ENCODE data around the gene NYNRIN. TPM values are rescaled to one million over a fixed set of nuclear protein-coding genes. Genes with fewer than 3 reads are reported as not detected.

The NYNRIN gene
- total RNA-seq, 1 donor from 2014 or later = 7.3 TPM

DNA sequence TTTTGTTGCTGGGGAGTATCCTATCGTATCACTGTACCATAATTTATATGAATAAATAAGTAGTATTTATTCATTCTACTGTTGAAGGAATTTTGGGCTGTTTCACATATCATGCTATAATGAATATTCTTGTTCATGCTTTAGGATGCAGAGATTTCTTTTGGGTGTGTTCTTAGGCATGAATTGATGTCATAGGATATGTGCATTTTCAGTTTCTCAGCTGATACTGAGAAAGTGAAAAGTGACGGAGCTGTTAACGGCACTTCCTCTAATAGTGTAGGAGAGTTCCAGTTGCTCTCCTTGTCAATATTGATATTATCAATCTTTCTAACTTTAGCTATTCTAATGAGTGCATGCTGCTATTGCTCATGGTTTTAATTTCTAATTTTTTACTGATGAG lies 67.0 kb downstream of the NYNRIN start:
- intact Hi-C loops (cut with micrococcal nuclease) = no loop called here

More for the DNA sequence above, 67.0 kb downstream of the NYNRIN start:
- DNase-seq = no peak
- ATAC-seq = no peak

Other genes with a start within 250 kb of the NYNRIN start
- gene IRF9, start 237.7 kb upstream of the NYNRIN start, total RNA-seq = 27.6 TPM
- gene REC8, start 226.9 kb upstream of the NYNRIN start, total RNA-seq = 3.2 TPM
- 14.9 TPM for gene IPO4, start 210.2 kb upstream of the NYNRIN start, total RNA-seq
- 19.2 TPM for gene TM9SF1, start 203.6 kb upstream of the NYNRIN start, total RNA-seq
- gene TSSK4, start 193.3 kb upstream of the NYNRIN start, total RNA-seq = 0.25 TPM
- gene CHMP4A, start 185.5 kb upstream of the NYNRIN start, total RNA-seq = 30.1 TPM
- 15.4 TPM for gene MDP1, start 182.9 kb upstream of the NYNRIN start, total RNA-seq
- 225 TPM for gene NEDD8, start 166.6 kb upstream of the NYNRIN start, total RNA-seq
- gene GMPR2, start 166.1 kb upstream of the NYNRIN start, total RNA-seq = 29.0 TPM
- 34.5 TPM for gene TINF2, start 156.4 kb upstream of the NYNRIN start, total RNA-seq
- gene TGM1, start 135.8 kb upstream of the NYNRIN start, total RNA-seq = 2.7 TPM
- 19.4 TPM for gene RABGGTA, start 127.4 kb upstream of the NYNRIN start, total RNA-seq
- gene DHRS1, start 99.2 kb upstream of the NYNRIN start, total RNA-seq = 5.9 TPM
- gene NOP9, start 99.2 kb upstream of the NYNRIN start, total RNA-seq = 25.5 TPM
- gene CIDEB, start 91.0 kb upstream of the NYNRIN start, total RNA-seq = 3.9 TPM
- 1.5 TPM for gene LTB4R2, start 88.9 kb upstream of the NYNRIN start, total RNA-seq
- gene LTB4R, start 87.5 kb upstream of the NYNRIN start, total RNA-seq = 1.6 TPM
- gene ADCY4, start 63.9 kb upstream of the NYNRIN start, total RNA-seq = 26.5 TPM
- gene RIPK3, start 59.0 kb upstream of the NYNRIN start, total RNA-seq = 3.5 TPM
- gene NFATC4, start 30.8 kb upstream of the NYNRIN start, total RNA-seq = 21.7 TPM
- gene CBLN3, start 30.7 kb downstream of the NYNRIN start, total RNA-seq = 2.3 TPM
- 25.1 TPM for gene KHNYN, start 31.0 kb downstream of the NYNRIN start, total RNA-seq
- 86.8 TPM for gene SDR39U1, start 43.8 kb downstream of the NYNRIN start, total RNA-seq
- gene CMA1, start 109.3 kb downstream of the NYNRIN start, total RNA-seq = 0.47 TPM
- 1.4 TPM for gene CTSG, start 177.2 kb downstream of the NYNRIN start, total RNA-seq
- 0.47 TPM for gene GZMH, start 210.7 kb downstream of the NYNRIN start, total RNA-seq
- 0.40 TPM for gene GZMB, start 235.2 kb downstream of the NYNRIN start, total RNA-seq

Data from left ventricle myocardium superior (tissue), 1 donor.